H9 (cell line): ENCODE data around the gene PRMT7. TPM values are rescaled to one million over a fixed set of nuclear protein-coding genes. Genes with fewer than 3 reads are reported as not detected.

ENCODE experiments used
- DNase-seq: peaks from one replicate; pipeline ENCODE4 v3.0.0-alpha.2; 2017
- H2AFZ ChIP-seq: one replicate; pipeline ENCODE4 v1.6.1; 2013; ENCODE audit warnings: mild to moderate bottlenecking, low read length, control low read depth, moderate library complexity
- H2AK5ac ChIP-seq: 2 replicates; pipeline ENCODE4 v1.6.1; 2013; ENCODE audit warnings: low read length, control low read depth, mixed read lengths; ENCODE audit not compliant: insufficient read length
- H2BK120ac ChIP-seq: one replicate; pipeline ENCODE4 v1.6.1; 2013; ENCODE audit warnings: low read depth, mild to moderate bottlenecking, low read length, control low read depth, inconsistent platforms; ENCODE audit not compliant: poor library complexity, severe bottlenecking
- H2BK12ac ChIP-seq: 2 replicates; pipeline ENCODE4 v1.6.1; 2013; ENCODE audit warnings: low read length, control low read depth, mixed read lengths, low read depth; ENCODE audit not compliant: insufficient read length
- H2BK15ac ChIP-seq: 2 replicates; pipeline ENCODE4 v1.6.1; 2013; ENCODE audit warnings: low read depth, low read length, control low read depth
- H2BK20ac ChIP-seq: one replicate; pipeline ENCODE4 v1.6.1; 2013; ENCODE audit warnings: low read depth, mild to moderate bottlenecking, low read length, control low read depth, inconsistent platforms; ENCODE audit not compliant: poor library complexity, severe bottlenecking
- H2BK5ac ChIP-seq: 2 replicates; pipeline ENCODE4 v1.6.1; 2013; ENCODE audit warnings: low read length, control low read depth, mixed read lengths; ENCODE audit not compliant: insufficient read length
- H3K14ac ChIP-seq: 2 replicates; pipeline ENCODE4 v1.6.1; 2013; ENCODE audit warnings: low read length, control low read depth; ENCODE audit not compliant: insufficient read depth
- H3K18ac ChIP-seq: 2 replicates; pipeline ENCODE4 v1.6.1; 2013; ENCODE audit warnings: low read depth, mild to moderate bottlenecking, mixed read lengths, low read length, control low read depth; ENCODE audit not compliant: insufficient read length
- H3K23ac ChIP-seq: 2 replicates; pipeline ENCODE4 v1.6.1; 2013; ENCODE audit warnings: low read length, control low read depth, mixed read lengths, low read depth; ENCODE audit not compliant: insufficient read length
- H3K23me2 ChIP-seq: 2 replicates; pipeline ENCODE4 v1.6.1; 2013; ENCODE audit warnings: low read depth, mild to moderate bottlenecking, mixed read lengths, low read length, control low read depth; ENCODE audit not compliant: insufficient read length, poor library complexity, severe bottlenecking
- H3K27ac ChIP-seq: 2 replicates; pipeline ENCODE4 v1.5.1; 2013; ENCODE audit warnings: low read length, control low read depth, mixed read lengths, low read depth; ENCODE audit not compliant: insufficient read length
- H3K27me3 ChIP-seq: 2 replicates; pipeline ENCODE4 v1.6.1; 2013; ENCODE audit warnings: low read length, control low read depth, inconsistent platforms; ENCODE audit not compliant: insufficient read depth
- H3K4ac ChIP-seq: 2 replicates; pipeline ENCODE4 v1.6.1; 2013; ENCODE audit warnings: low read depth, mild to moderate bottlenecking, control low read depth, inconsistent platforms, low read length, moderate library complexity
- H3K4me1 ChIP-seq: 2 replicates; pipeline ENCODE4 v1.6.1; 2013; ENCODE audit warnings: low read length, control low read depth, inconsistent platforms; ENCODE audit not compliant: insufficient read depth
- H3K4me2 ChIP-seq: 2 replicates; pipeline ENCODE4 v1.6.1; 2013; ENCODE audit warnings: low read length, control low read depth, mixed read lengths; ENCODE audit not compliant: insufficient read length, insufficient read depth
- H3K56ac ChIP-seq: 2 replicates; pipeline ENCODE4 v1.6.1; 2013; ENCODE audit warnings: low read depth, mild to moderate bottlenecking, mixed read lengths, low read length, control low read depth; ENCODE audit not compliant: insufficient read length
- H3K79me1 ChIP-seq: 2 replicates; pipeline ENCODE4 v1.6.1; 2013; ENCODE audit warnings: low read depth, mild to moderate bottlenecking, moderate library complexity, low read length, control low read depth, inconsistent platforms; ENCODE audit not compliant: insufficient read depth, poor library complexity, severe bottlenecking
- H3K79me2 ChIP-seq: 2 replicates; pipeline ENCODE4 v1.6.1; 2013; ENCODE audit warnings: low read length, control low read depth, inconsistent platforms; ENCODE audit not compliant: insufficient read depth
- H3K9ac ChIP-seq: 2 replicates; pipeline ENCODE4 v1.6.1; 2013; ENCODE audit warnings: low read length, control low read depth, mixed read lengths; ENCODE audit not compliant: insufficient read length; ENCODE audit errors: extremely low read depth
- H3K9me3 ChIP-seq: one replicate; pipeline ENCODE4 v1.6.1; 2013; ENCODE audit warnings: low read depth, low read length, inconsistent platforms; ENCODE audit not compliant: control insufficient read depth
- H3T11ph ChIP-seq: one replicate; pipeline ENCODE4 v1.6.1; 2013; ENCODE audit warnings: mild to moderate bottlenecking, low read length, control low read depth, inconsistent platforms
- H4K20me1 ChIP-seq: one replicate; pipeline ENCODE4 v1.6.1; 2013; ENCODE audit not compliant: control insufficient read depth, insufficient read length, insufficient read depth
- H4K5ac ChIP-seq: 2 replicates; pipeline ENCODE4 v1.6.1; 2013; ENCODE audit warnings: low read depth, mild to moderate bottlenecking, mixed read lengths, low read length, control low read depth; ENCODE audit not compliant: insufficient read length
- H4K8ac ChIP-seq: replicated peaks from 2 replicates; pipeline ENCODE4 v1.6.1; 2013; ENCODE audit warnings: low read length, control low read depth, mixed read lengths, low read depth; ENCODE audit not compliant: insufficient read length
- H4K91ac ChIP-seq: 2 replicates; pipeline ENCODE4 v1.6.1; 2013; ENCODE audit warnings: low read depth, mild to moderate bottlenecking, moderate library complexity, mixed read lengths, low read length, control low read depth; ENCODE audit not compliant: insufficient read length
- H3K27ac Mint-ChIP-seq, 3 experiments: 2 replicates in 2 of 3; 3 replicates in 1 of 3; pipeline ENCODE4 v1.8.0; 2020 to 2021; ENCODE audit warnings: mixed read lengths in 3 of 3, mild to moderate bottlenecking in 1 of 3, moderate library complexity in 1 of 3
- H3K27me3 Mint-ChIP-seq: 2 replicates; pipeline ENCODE4 v1.8.0; 2021; ENCODE audit warnings: low read depth, mild to moderate bottlenecking, moderate library complexity, mixed read lengths
- H3K36me3 Mint-ChIP-seq, 3 experiments: 2 replicates in 2 of 3; 3 replicates in 1 of 3; pipeline ENCODE4 v1.8.0; 2020 to 2021; ENCODE audit warnings: low read depth in 3 of 3, mixed read lengths in 3 of 3; ENCODE audit not compliant: insufficient read depth in 1 of 3
- H3K4me1 Mint-ChIP-seq, 2 experiments: 2 replicates each; pipeline ENCODE4 v1.8.0; 2020; ENCODE audit warnings: mixed read lengths in 2 of 2
- H3K4me3 Mint-ChIP-seq, 2 experiments: 2 replicates in 1 of 2; 3 replicates in 1 of 2; pipeline ENCODE4 v1.8.0; 2020 to 2021; ENCODE audit warnings: mild to moderate bottlenecking in 2 of 2, mixed read lengths in 2 of 2, moderate library complexity in 1 of 2
- H3K9me3 Mint-ChIP-seq, 2 experiments: 2 replicates in 1 of 2; 3 replicates in 1 of 2; pipeline ENCODE4 v1.8.0; 2020; ENCODE audit warnings: mild to moderate bottlenecking in 2 of 2, mixed read lengths in 2 of 2, moderate library complexity in 1 of 2
- WGBS: extraction: QIAGEN DNeasy Blood & Tissue Kit; methylation state at CpG from one replicate; pipeline ENCODE4 v1.1.7; 2013; ENCODE audit warnings: missing lambda C conversion rate, low lambda C conversion rate, mixed read lengths; ENCODE audit not compliant: insufficient read length; ENCODE audit errors: extremely low coverage; 5-methylcytosine and 5-hydroxymethylcytosine counted together
- total RNA-seq: library from RNA; stranded (reverse); gene quantifications from 2 replicates; pipeline ENCODE4 v1.2.1, GENCODE V29; 2021
- TF ChIP-seq, protein P1 (sequence below): fragments of 200-600 bp; sonication (generic); conservative IDR thresholded peaks from 3 replicates; pipeline ENCODE4 v1.8.0; 2021; ENCODE audit warnings: antibody characterized with exemption, mild to moderate bottlenecking

PRMT7 gene
- total RNA-seq, 1 experiment from 2014 or later, result 56.6 TPM

GRCh38 chr16:68298907-68299561 is 11.8 kb upstream of the PRMT7 start:
- H3K4me1 Mint-ChIP-seq, result 0 out of 4 replicates have a peak, but pooled peaks cover 0 to 2% of the 10 kb centered on the region in 2 experiments
- no peak overlapping the region for H3K4me3 Mint-ChIP-seq
- WGBS, result no CpG with 5 or more reads among the region's 5 CpGs
- H3K9ac ChIP-seq, result no peak overlapping the region
- TF ChIP-seq, protein P1, sequence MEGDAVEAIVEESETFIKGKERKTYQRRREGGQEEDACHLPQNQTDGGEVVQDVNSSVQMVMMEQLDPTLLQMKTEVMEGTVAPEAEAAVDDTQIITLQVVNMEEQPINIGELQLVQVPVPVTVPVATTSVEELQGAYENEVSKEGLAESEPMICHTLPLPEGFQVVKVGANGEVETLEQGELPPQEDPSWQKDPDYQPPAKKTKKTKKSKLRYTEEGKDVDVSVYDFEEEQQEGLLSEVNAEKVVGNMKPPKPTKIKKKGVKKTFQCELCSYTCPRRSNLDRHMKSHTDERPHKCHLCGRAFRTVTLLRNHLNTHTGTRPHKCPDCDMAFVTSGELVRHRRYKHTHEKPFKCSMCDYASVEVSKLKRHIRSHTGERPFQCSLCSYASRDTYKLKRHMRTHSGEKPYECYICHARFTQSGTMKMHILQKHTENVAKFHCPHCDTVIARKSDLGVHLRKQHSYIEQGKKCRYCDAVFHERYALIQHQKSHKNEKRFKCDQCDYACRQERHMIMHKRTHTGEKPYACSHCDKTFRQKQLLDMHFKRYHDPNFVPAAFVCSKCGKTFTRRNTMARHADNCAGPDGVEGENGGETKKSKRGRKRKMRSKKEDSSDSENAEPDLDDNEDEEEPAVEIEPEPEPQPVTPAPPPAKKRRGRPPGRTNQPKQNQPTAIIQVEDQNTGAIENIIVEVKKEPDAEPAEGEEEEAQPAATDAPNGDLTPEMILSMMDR, result no peak
- no peak overlapping the region for H2BK12ac ChIP-seq
- no peak overlapping the region for H3K27ac Mint-ChIP-seq
- H3K9me3 Mint-ChIP-seq, result no peaks in the 10 kb centered on the region
- H3K79me1 ChIP-seq, result no peaks in the 10 kb centered on the region
- H2BK120ac ChIP-seq, result no peak overlapping the region
- no peak overlapping the region for H3K27ac ChIP-seq
- no peak overlapping the region for H3K4ac ChIP-seq
- no peak overlapping the region for H2BK5ac ChIP-seq
- no peak overlapping the region for H4K8ac ChIP-seq
- no peaks in the 10 kb centered on the region for H3K79me2 ChIP-seq
- H3K27me3 Mint-ChIP-seq, result no peaks in the 10 kb centered on the region; the same call in 1 of the 2 replicates
- no peak overlapping the region for H4K5ac ChIP-seq
- H3K36me3 Mint-ChIP-seq, result peaks cover 29 to 91% (median 59%) of the 10 kb centered on the region in 3 experiments; a peak in 6 of 7 replicates
- no peaks in the 10 kb centered on the region for H4K20me1 ChIP-seq
- H2BK15ac ChIP-seq, result no peak overlapping the region
- no peak overlapping the region for H3K14ac ChIP-seq
- no peak overlapping the region for H3K4me2 ChIP-seq
- H2BK20ac ChIP-seq, result no peak overlapping the region
- no peaks in the 10 kb centered on the region for H3K27me3 ChIP-seq
- H2AK5ac ChIP-seq, result no peak overlapping the region
- H3K4me1 ChIP-seq, result no peaks in the 10 kb centered on the region
- H4K91ac ChIP-seq, result no peak overlapping the region
- H3K18ac ChIP-seq, result no peak overlapping the region
- no peak for DNase-seq
- no peaks in the 10 kb centered on the region for H3K9me3 ChIP-seq
- H3K56ac ChIP-seq, result no peak overlapping the region
- H3K23ac ChIP-seq, result no peak overlapping the region
- H3K23me2 ChIP-seq, result no peaks in the 10 kb centered on the region
- H3T11ph ChIP-seq, result no peak overlapping the region
- H2AFZ ChIP-seq, result no peak overlapping the region
